ENCODE measurements around the gene KRT15. TPM values are rescaled to one million over a fixed set of nuclear protein-coding genes. Genes with fewer than 3 reads are reported as not detected.

Gene KRT15
- total RNA-seq, 1 experiment from 2014 or later, result 31.9 TPM

- peak; percentile 85 for DNase-seq (ENCODE audit: low spot score)
Measured at GRCh38 chr17:41483991-41484826, 34.5 kb downstream of the KRT15 start.

- no peak for DNase-seq (ENCODE audit: low spot score)
Measured at GRCh38 chr17:41483531-41483930, 35.2 kb downstream of the KRT15 start.

GRCh38 chr17:41481036-41481435, 37.7 kb downstream of the KRT15 start, which contains the start of gene KRT35:
Gene KRT35, minus strand, starts transcription at chr17:41481151. Its CDS starts 54 bp downstream, at chr17:41481097.
- no peak for DNase-seq (ENCODE audit: low spot score)

- no peak for DNase-seq (ENCODE audit: low spot score)
Measured at GRCh38 chr17:41480581-41480980, 38.1 kb downstream of the KRT15 start.

GRCh38 chr17:41480136-41480535, 38.6 kb downstream of the KRT15 start:
- no peak for DNase-seq (ENCODE audit: low spot score)

GRCh38 chr17:41478237-41478636, 40.5 kb downstream of the KRT15 start:
- DNase-seq (ENCODE audit: low spot score), result no peak

GRCh38 chr17:41476866-41477815, 41.5 kb downstream of the KRT15 start:
- DNase-seq (ENCODE audit: low spot score), result no peak

- DNase-seq (ENCODE audit: low spot score), result no peak
Measured at GRCh38 chr17:41475421-41475820, 43.3 kb downstream of the KRT15 start.

- DNase-seq (ENCODE audit: low spot score), result peak; percentile 47
Measured at GRCh38 chr17:41474863-41475262, 43.8 kb downstream of the KRT15 start.

- DNase-seq (ENCODE audit: low spot score), result no peak
Measured at GRCh38 chr17:41468346-41468745, 50.3 kb downstream of the KRT15 start.

- no peak for DNase-seq (ENCODE audit: low spot score)
Measured at GRCh38 chr17:41467561-41467960, 51.1 kb downstream of the KRT15 start.

- no peak for DNase-seq (ENCODE audit: low spot score)
Measured at GRCh38 chr17:41466988-41467387, 51.7 kb downstream of the KRT15 start, which contains the start of gene KRT32. Gene KRT32, minus strand, starts transcription at chr17:41467386. Its CDS starts 61 bp downstream, at chr17:41467325.

GRCh38 chr17:41464682-41465081, 54.0 kb downstream of the KRT15 start:
- DNase-seq (ENCODE audit: low spot score), result peak; percentile 99

- DNase-seq (ENCODE audit: low spot score), result no peak
Measured at GRCh38 chr17:41464173-41464572, 54.5 kb downstream of the KRT15 start.

- DNase-seq (ENCODE audit: low spot score), result peak; percentile 20
Measured at GRCh38 chr17:41463746-41464145, 54.9 kb downstream of the KRT15 start.

Other genes starting within 250 kb of the KRT15 start
- not detected in 2 replicates for gene KRTAP9-7, start 243.2 kb downstream of the KRT15 start, total RNA-seq (2014; rRNA removed; shearing (Covaris generic))
- gene KRTAP29-1, start 216.0 kb downstream of the KRT15 start, total RNA-seq (2014; rRNA removed; shearing (Covaris generic)), result 0.16 TPM in 1 of 2 replicates, not detected in the other
- not detected in 2 replicates for gene KRTAP16-1, start 209.6 kb downstream of the KRT15 start, total RNA-seq (2014; rRNA removed; shearing (Covaris generic))
- not detected in 2 replicates for gene KRTAP17-1, start 203.2 kb downstream of the KRT15 start, total RNA-seq (2014; rRNA removed; shearing (Covaris generic))
- gene KRT33A, start 168.1 kb downstream of the KRT15 start, total RNA-seq (2014; rRNA removed; shearing (Covaris generic)), result not detected in 2 replicates
- not detected in 2 replicates for gene KRT33B, start 149.1 kb downstream of the KRT15 start, total RNA-seq (2014; rRNA removed; shearing (Covaris generic))
- gene KRT34, start 136.6 kb downstream of the KRT15 start, total RNA-seq (2014; rRNA removed; shearing (Covaris generic)), result 0.31 and 1.1 TPM in 2 replicates
- gene KRT31, start 121.3 kb downstream of the KRT15 start, total RNA-seq (2014; rRNA removed; shearing (Covaris generic)), result not detected in 2 replicates
- gene KRT37, start 94.3 kb downstream of the KRT15 start, total RNA-seq (2014; rRNA removed; shearing (Covaris generic)), result not detected in 2 replicates
- not detected in 2 replicates for gene KRT38, start 77.9 kb downstream of the KRT15 start, total RNA-seq (2014; rRNA removed; shearing (Covaris generic))
- gene KRT32, start 51.5 kb downstream of the KRT15 start, total RNA-seq (2014; rRNA removed; shearing (Covaris generic)), result 0.12 TPM in 1 of 2 replicates, not detected in the other
- gene KRT35, start 37.7 kb downstream of the KRT15 start, total RNA-seq (2014; rRNA removed; shearing (Covaris generic)), result not detected in 2 replicates
- gene KRT36, start 29.0 kb downstream of the KRT15 start, total RNA-seq (2014; rRNA removed; shearing (Covaris generic)), result 0.05 TPM in 1 of 2 replicates, not detected in the other
- gene KRT13, start 13.3 kb downstream of the KRT15 start, total RNA-seq (2014; rRNA removed; shearing (Covaris generic)), result 2.7 and 2.8 TPM in 2 replicates
- gene KRT19, start 9.4 kb upstream of the KRT15 start, total RNA-seq (2014; rRNA removed; shearing (Covaris generic)), result 8.5 and 11.5 TPM in 2 replicates
- not detected in 2 replicates for gene KRT9, start 53.2 kb upstream of the KRT15 start, total RNA-seq (2014; rRNA removed; shearing (Covaris generic))
- not detected in 2 replicates for gene KRT14, start 68.0 kb upstream of the KRT15 start, total RNA-seq (2014; rRNA removed; shearing (Covaris generic))
- gene KRT16, start 93.9 kb upstream of the KRT15 start, total RNA-seq (2014; rRNA removed; shearing (Covaris generic)), result 0.50 and 2.2 TPM in 2 replicates
- 0.29 TPM in 1 of 2 replicates, not detected in the other for gene KRT17, start 105.7 kb upstream of the KRT15 start, total RNA-seq (2014; rRNA removed; shearing (Covaris generic))
- gene EIF1, start 170.0 kb upstream of the KRT15 start, total RNA-seq (2014; rRNA removed; shearing (Covaris generic)), result 58.0 and 74.2 TPM in 2 replicates
- gene GAST, start 193.4 kb upstream of the KRT15 start, total RNA-seq (2014; rRNA removed; shearing (Covaris generic)), result not detected in 2 replicates
- gene HAP1, start 215.8 kb upstream of the KRT15 start, total RNA-seq (2014; rRNA removed; shearing (Covaris generic)), result 0.14 and 0.43 TPM in 2 replicates

All from A172 (cell line).